ENCODE results near the gene KATNAL1.

KATNAL1 gene

GRCh38 chr13:30158774-30159445 lies 148.4 kb downstream of the KATNAL1 start:
- DNase-seq = no peak

DNA sequence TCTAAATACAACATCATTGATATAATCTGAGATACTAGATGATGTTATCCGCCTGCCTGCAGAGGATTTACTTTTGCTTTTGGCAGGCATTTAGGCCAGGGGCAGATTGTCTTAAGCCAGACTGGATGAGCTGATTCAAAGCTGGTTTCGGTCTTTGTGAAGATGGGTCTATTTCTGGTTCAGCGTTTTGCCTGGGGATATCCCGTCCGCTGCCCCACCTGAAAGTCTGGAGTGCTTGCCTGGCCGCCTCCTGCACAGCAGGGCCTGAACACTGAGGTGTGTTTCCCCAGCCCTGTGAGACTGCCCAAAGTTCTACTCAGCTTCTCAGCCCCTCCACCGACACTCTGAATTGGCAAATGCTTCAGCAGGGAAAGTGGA lies 149.7 kb downstream of the KATNAL1 start:
- DNase-seq = no peak

GRCh38 chr13:30156826-30157615 lies 150.3 kb downstream of the KATNAL1 start:
- DNase-seq = no peak

- no peak for DNase-seq
Measured at GRCh38 chr13:30156270-30156669, 151.1 kb downstream of the KATNAL1 start.

- DNase-seq = no peak
Measured at GRCh38 chr13:30154931-30155330, 152.4 kb downstream of the KATNAL1 start.

DNA sequence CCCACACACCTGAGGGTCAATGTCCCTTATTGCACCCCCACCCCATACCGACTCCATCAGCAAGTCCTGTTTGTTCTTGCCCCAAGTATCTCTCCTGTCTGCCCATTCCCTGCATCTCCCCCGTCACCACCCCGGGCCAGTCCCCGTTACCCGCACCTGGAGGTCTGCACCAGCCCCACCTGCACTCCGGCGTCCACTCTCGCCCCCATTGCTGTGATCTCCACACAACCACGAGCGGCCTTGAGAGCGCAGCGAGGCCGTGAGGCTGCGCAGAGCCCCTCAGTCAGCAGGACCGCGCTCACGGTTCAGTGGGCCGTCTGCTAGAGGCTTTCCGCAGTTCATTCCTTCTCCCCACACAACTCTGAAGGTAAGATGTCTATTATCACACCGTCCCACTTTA lies 152.8 kb downstream of the KATNAL1 start:
- DNase-seq = no peak

DNA sequence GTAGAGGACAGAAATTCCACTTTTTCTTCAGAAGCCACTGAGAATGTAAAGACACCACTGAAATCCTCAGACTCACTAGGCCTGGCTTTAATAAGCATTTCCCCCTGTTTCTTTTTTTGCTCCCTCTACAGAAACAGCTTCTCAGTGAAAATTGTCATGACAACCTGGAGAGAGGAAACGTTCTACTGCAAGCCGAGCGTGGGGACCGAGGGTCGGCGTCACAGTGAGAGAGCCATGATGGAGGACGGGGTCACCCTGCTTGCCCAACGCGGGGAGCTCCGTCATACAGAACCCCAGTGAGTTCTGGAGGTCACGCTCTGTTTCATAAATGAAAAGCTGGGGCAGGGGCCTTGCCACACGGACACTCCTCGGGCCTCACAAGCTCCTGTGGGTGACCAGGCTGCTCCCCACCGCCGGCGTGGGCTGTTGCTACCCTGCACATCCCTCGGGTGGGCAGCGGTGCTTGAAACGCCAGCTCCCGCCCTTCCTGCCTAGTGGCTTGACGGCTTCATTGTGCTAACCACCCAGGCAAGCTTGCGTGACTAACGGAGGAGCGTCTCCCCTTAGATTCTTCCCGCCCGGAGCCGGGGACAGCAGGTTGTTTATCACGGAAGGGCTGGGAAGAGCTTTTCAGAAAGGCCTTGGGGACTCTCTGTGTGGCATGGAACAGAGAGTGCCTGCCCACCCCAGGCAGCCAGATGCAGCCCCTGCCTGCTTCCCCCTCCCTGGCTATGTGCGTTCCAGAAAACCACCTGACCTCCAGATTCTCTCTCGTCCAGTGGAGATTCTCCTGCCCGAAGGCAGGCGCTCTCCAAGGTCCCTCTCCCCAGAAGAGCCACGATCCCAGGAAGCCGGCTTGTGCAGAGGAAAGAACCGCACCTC lies 153.6 kb downstream of the KATNAL1 start:
- DNase-seq = no peak

All from activated CD4-positive, alpha-beta T cell treated with anti-CD3 and anti-CD28 coated beads for 1 hour (primary cell).